Measurements from ENCODE around the gene ITPRID2.

ITPRID2 gene

GRCh38 chr2:181970160-181970794 is 78.7 kb downstream of the ITPRID2 start:
- DNase-seq = no peak

DNA sequence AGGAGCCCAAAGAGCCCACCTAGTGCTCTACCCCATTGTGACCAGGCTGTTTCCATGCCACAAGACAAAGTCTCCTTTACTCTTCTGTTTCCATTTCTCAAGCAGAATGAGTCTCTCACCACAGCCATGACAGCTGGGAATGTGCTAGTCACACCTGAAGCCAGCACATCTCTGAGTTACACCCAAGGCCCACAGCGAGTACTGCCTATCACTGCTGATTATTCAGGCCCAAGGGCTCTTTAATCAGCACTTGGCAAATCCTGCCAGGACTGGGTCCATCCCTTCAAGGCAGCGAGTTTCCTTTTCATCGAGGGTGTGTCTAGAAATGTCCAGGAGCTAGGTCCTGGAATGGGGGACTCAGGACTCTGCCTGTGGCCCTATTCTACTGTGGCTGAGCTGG is 79.5 kb downstream of the ITPRID2 start:
- DNase-seq = no peak

GRCh38 chr2:181972431-181973170 is 81.1 kb downstream of the ITPRID2 start:
- no peak for DNase-seq

DNA sequence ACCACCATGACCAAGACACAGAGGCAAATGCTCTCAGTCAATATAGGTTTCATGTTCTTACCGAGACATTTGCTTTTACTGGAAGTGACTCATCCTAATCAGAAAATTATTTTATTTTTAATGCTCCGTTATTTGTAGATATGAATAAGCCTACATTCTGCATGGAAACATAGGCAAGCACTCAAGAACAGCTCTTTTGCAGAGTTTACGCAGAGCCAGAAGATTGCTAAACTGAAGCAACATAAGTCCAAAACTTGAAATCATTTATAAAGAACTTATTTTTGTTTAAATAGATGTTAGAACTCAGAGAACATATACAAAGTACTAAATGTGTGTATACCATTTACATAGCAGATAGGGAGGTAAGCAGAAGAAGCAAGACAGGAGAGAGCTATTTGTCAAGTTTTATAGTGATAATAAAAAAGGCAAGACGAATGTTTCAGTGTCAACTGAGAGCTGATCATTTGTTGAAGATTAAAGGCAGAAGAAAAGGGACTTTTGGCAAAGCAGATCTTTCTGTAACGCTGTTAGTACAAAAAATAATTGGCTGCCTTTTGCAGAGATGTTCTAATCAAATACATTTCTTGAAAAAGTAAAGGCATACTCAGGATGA is 81.7 kb downstream of the ITPRID2 start:
- DNase-seq = no peak

DNA sequence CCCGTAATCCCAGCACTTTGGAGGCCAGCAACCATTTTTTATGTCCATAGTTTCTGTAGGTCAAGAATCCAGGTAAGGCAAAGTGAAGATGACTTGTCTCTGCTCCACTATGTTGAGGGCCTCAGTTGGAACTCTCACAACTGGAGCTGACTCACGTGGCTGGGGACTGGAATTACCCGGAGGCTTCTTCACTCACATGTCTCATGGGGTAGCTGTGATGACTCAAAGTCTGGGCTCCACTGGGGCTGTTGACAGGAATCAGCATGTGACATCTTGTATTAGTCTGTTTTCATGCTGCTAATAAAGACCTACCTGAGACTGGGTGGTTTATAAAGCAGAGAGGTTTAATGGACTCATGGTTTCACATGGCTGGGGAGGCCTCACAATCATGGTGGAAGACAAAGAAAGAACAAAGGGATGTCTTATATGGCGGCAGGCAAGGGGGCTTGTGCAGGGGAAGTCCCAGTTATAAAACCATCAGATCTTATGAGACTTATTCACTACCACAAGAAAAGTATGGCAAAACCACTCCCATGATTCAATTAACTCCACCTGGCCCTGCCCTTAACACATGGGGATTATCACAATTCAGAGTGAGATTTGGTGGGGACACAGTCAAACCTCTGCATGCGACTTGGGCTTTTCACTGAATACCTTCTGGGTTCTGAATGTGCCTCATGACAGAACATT is 86.3 kb downstream of the ITPRID2 start:
- no peak for DNase-seq

GRCh38 chr2:181978351-181979150 is 87.0 kb downstream of the ITPRID2 start:
- DNase-seq = no peak
